Tibial nerve (tissue), 4 donors: Measurements from ENCODE around the gene TMBIM6. TPM values are rescaled to one million over a fixed set of nuclear protein-coding genes. Genes with fewer than 3 reads are reported as not detected.
A peak's percentile ranks its signal among the peaks of the same experiment; 100 is the strongest.

Experiments used
- DNase-seq, 2 donors: peaks; one replicate each; pipeline ENCODE4 v3.0.0-alpha.2; 2019; ENCODE audit warnings: low spot score in 2 of 2
- H3K27ac ChIP-seq, 4 donors: fragments of 200-600 bp; sonication (generic) in 3 of 4; one replicate each; pipeline ENCODE4 v1.5.1; 2017 to 2019; ENCODE audit warnings: mild to moderate bottlenecking in 1 of 4
- H3K27me3 ChIP-seq, 2 donors: fragments of 200-600 bp; sonication (generic) in 1 of 2; one replicate each; pipeline versions ENCODE4 v1.5.1 to v1.6.0; 2017 to 2019
- H3K36me3 ChIP-seq, 3 donors: fragments of 200-600 bp; sonication (generic); one replicate each; pipeline ENCODE4 v1.5.1; 2018 to 2019
- H3K4me1 ChIP-seq, 4 donors: fragments of 200-600 bp; sonication (generic) in 3 of 4; one replicate each; pipeline ENCODE4 v1.5.1; 2017 to 2019
- H3K4me3 ChIP-seq, 4 donors: fragments of 200-600 bp; sonication (generic) in 3 of 4; one replicate each; pipeline ENCODE4 v1.5.1; 2017 to 2019; ENCODE audit warnings: mild to moderate bottlenecking in 1 of 4, moderate library complexity in 1 of 4
- H3K9me3 ChIP-seq, 4 donors: fragments of 200-600 bp; sonication (generic) in 3 of 4; one replicate each; pipeline ENCODE4 v1.5.1; 2017 to 2019
- EP300 ChIP-seq, 2 donors: sonication (generic); formaldehyde crosslinking; IDR thresholded peaks; one replicate each; pipeline ENCODE4 v1.6.1; 2017; ENCODE audit warnings: antibody characterized with exemption in 2 of 2, mild to moderate bottlenecking in 1 of 2
- POLR2A ChIP-seq, 2 donors: fragments of 450-650 bp; IDR thresholded peaks; one replicate each; pipeline ENCODE4 v1.6.1; 2017; ENCODE audit warnings: antibody characterized with exemption in 2 of 2, mild to moderate bottlenecking in 2 of 2, moderate library complexity in 2 of 2
- WGBS, 2 donors: methylation state at CpG; one replicate each; pipeline ENCODE4 v1.1.5; 2018; 5-methylcytosine and 5-hydroxymethylcytosine counted together
- total RNA-seq, 4 donors: library from RNA; depleted of rRNA; stranded (reverse); fragments of >200 nt; gene quantifications; one replicate each; pipeline ENCODE4 v1.1.0, GENCODE V29; 2016
- TF ChIP-seq, protein P1 (sequence below), 5 experiments: fragments of 200-600 bp in 3 of 5; fragments of 450-650 bp in 2 of 5; sonication (generic) in 3 of 5; IDR thresholded peaks; one replicate each; pipeline ENCODE4 v1.5.1; 2016 to 2019; ENCODE audit warnings: antibody characterized with exemption in 5 of 5, mild to moderate bottlenecking in 3 of 5, moderate library complexity in 2 of 5

TMBIM6 gene
- total RNA-seq, 4 donors from 2014 or later, result 284 to 404 (median 325) TPM

DNA sequence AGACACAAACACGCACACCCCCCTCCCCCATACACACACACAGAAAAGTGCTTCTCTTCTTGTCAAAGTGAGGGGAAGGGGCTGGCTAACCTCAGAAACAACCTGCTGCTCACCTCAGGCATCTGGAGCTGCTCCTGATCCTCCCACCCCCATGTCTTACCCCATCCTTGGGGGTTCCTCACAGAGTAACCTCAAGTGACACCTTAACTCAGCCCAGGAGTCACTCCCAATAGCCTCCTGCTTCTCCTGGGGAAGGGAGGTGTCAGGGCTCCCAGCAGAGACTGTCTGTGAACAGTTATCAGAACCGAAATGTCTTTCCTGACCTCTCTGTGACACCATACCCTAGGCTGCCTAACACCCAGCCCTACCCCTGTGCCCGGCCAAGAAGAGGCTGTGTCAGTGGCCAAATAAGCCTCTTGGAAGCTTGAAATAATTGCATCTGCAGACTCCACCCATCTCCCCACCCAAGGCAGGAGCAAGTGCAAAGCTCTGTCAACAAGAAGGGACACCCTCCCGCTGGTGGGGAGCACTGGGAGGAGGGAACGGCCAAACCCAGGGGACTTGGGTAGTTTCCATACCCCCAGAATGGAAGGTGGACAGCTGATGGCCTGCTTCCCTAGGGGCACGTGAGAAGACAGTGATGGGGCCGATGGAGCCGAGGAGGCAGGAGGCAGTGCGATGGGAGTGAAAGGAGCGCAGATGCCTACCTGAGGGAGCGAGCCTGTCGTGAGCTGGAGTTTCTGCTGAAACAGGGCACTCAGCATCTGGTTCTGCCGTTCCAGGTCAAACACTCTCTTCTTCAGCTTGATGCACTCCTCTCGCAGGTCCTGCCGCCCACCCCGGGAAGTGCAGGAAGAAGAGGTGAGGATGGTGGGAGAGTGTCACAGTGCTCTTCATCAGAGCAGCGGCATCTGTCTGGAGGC, 60.0 kb downstream of the TMBIM6 start:
- Histone ChIP-seq H3K9me3 (no peaks in the 10 kb centered on the region), H3K4me1 (peaks cover 0 to 41% (median 5%) of the 10 kb centered on the region in 4 donors), H3K36me3 (peaks cover 0 to 100% (median 17%) of the 10 kb centered on the region in 3 donors), H3K27ac (no peak overlapping the region), H3K4me3 (no peak overlapping the region), H3K27me3 (no peaks in the 10 kb centered on the region)
- WGBS, 2 donors, result 79 to 83% methylated on average over 17 of the region's 17 CpGs
- TF ChIP-seq, protein P1, sequence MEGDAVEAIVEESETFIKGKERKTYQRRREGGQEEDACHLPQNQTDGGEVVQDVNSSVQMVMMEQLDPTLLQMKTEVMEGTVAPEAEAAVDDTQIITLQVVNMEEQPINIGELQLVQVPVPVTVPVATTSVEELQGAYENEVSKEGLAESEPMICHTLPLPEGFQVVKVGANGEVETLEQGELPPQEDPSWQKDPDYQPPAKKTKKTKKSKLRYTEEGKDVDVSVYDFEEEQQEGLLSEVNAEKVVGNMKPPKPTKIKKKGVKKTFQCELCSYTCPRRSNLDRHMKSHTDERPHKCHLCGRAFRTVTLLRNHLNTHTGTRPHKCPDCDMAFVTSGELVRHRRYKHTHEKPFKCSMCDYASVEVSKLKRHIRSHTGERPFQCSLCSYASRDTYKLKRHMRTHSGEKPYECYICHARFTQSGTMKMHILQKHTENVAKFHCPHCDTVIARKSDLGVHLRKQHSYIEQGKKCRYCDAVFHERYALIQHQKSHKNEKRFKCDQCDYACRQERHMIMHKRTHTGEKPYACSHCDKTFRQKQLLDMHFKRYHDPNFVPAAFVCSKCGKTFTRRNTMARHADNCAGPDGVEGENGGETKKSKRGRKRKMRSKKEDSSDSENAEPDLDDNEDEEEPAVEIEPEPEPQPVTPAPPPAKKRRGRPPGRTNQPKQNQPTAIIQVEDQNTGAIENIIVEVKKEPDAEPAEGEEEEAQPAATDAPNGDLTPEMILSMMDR (IDR thresholded peaks at IDR 0.05), result no peak
- TF ChIP-seq EP300 (IDR thresholded peaks at IDR 0.05) (no peak), POLR2A (IDR thresholded peaks at IDR 0.05) (no peak)
- no peak for DNase-seq

DNA sequence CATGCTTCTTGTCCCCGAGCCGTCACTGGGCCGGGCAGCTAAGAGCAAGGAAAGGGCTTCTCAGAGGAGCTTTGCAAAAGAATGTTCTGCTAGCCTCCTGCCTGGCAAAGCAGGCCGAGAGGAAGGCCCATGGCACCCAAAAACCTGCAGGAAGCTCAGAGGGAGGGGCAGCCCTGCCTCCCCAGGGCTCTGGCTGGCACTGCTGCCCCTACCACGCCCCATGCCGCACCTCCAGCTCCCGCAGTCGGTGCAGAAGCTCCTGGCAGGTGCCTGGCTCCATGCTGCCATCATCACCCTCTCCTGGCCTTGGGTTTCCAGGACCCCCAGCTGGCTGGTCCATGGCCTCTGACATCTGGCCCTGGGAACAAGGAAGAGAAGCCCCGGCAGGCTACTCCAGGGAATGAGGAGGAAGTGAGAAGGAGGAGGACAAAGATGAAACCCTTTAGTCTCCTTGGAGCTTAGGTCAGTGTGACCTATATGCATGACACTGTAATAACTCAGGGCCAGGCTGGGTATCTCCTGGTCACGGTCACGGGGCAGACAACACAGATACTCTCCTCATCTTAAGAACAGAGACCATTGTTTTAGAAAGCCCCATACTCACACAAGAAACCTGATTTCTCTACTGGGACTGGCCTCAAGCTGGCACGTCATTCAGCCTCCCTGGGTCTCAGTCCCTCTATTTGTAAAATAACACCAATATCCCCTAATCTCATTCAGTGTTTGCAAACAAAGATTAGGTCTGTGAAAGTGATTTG, 62.5 kb downstream of the TMBIM6 start:
- TF ChIP-seq POLR2A (IDR thresholded peaks at IDR 0.05), result no peak
- peaks cover 0 to 76% (median 10%) of the 10 kb centered on the region in 3 donors for H3K36me3 ChIP-seq
- H3K4me1 ChIP-seq, result peaks cover 0 to 54% (median 21%) of the 10 kb centered on the region in 4 donors
- no peak for DNase-seq
- H3K27me3 ChIP-seq, result no peaks in the 10 kb centered on the region
- no peak overlapping the region for H3K4me3 ChIP-seq
- no peaks in the 10 kb centered on the region for H3K9me3 ChIP-seq
- WGBS, 2 donors, result 76 to 78% methylated on average over 8 to 11 of the region's 12 CpGs
- no peak overlapping the region for H3K27ac ChIP-seq

DNA sequence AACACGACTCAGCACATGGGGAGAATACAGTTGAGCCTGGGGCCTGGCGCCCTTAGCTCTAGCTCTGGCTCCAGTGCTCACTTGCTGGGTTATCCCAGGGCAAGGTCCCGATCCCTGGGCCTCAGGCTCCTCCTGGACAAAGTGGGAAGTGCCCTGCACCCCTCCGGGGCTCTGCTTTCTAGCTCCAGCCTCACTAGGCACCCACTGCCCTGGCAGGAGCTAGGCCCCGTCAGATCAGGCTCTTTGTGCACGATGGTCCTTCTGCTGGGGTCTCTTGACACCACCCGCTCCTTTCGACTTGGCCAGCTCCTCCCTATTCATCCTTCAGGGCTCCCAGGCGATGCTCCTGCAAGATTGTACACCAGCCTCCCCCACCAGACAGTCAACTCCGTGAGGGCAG, 63.5 kb downstream of the TMBIM6 start:
- H3K4me1 ChIP-seq, result peaks cover 0 to 63% (median 29%) of the 10 kb centered on the region in 4 donors
- no peaks in the 10 kb centered on the region for H3K9me3 ChIP-seq
- no peak overlapping the region for H3K4me3 ChIP-seq
- no peak for DNase-seq
- TF ChIP-seq EP300 (IDR thresholded peaks at IDR 0.05), result no peak
- TF ChIP-seq, protein P1 (IDR thresholded peaks at IDR 0.05), result no peak
- no peak for TF ChIP-seq POLR2A (IDR thresholded peaks at IDR 0.05)
- H3K36me3 ChIP-seq, result peaks cover 0 to 67% (median 10%) of the 10 kb centered on the region in 3 donors
- H3K27me3 ChIP-seq, result no peaks in the 10 kb centered on the region
- no peak overlapping the region for H3K27ac ChIP-seq
- 90 to 91% methylated on average over 10 of the region's 10 CpGs for WGBS, 2 donors

DNA sequence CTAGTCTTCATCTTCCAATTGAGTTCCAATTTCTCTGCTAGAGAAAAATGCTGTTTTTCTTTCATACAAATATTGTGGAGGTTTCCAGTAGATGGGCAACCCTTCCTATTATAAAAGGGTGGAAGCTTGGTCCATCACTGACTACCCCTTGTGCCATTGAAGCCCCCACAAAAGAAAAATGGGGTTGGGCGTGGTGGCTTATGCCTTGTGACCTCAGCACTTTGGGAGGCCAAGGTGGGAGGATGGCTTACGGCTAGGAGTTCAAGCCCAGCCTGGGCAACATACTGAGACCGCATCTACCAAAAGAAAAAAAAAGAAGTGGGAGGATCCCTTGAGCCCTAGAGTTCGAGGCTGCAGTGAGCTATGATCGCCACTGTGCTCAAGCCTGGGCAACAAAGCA, 64.1 kb downstream of the TMBIM6 start:
- no peaks in the 10 kb centered on the region for H3K27me3 ChIP-seq
- H3K36me3 ChIP-seq, result peaks cover 0 to 61% (median 10%) of the 10 kb centered on the region in 3 donors
- DNase-seq, result no peak
- no peak overlapping the region for H3K27ac ChIP-seq
- WGBS, 2 donors, result 80 to 87% methylated on average over 5 of the region's 5 CpGs
- H3K4me1 ChIP-seq, result peaks cover 0 to 69% (median 35%) of the 10 kb centered on the region in 4 donors
- no peak for TF ChIP-seq POLR2A (IDR thresholded peaks at IDR 0.05)
- TF ChIP-seq, protein P1 (IDR thresholded peaks at IDR 0.05), result no peak
- TF ChIP-seq EP300 (IDR thresholded peaks at IDR 0.05), result no peak
- no peaks in the 10 kb centered on the region for H3K9me3 ChIP-seq
- no peak overlapping the region for H3K4me3 ChIP-seq

DNA sequence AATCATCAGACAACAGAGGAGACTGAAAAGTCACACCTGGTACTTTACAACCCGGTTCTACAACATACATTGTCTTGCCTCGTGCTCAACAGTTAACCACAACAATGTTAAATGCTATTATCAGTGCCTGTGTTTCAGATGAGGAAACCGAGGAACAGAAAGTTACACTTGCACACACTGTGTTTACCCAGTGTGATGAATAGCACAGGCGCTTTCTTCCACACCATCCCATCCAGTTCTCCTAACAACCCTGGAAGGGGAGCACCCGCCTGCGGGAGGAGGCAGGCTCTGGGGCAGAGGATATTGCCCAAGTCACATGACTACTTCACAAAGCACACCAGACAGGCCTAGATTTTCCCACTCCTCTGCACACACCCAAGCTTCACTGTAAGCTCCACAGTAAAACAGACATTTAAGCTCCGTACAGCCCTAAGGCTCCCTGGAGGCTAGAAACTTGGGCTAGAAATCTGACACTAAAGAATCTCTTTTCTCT, 65.0 kb downstream of the TMBIM6 start:
- Histone ChIP-seq H3K9me3 (no peaks in the 10 kb centered on the region), H3K27me3 (no peaks in the 10 kb centered on the region), H3K4me3 (no peak overlapping the region), H3K4me1 (peaks cover 0 to 72% (median 42%) of the 10 kb centered on the region in 4 donors), H3K36me3 (peaks cover 0 to 51% (median 10%) of the 10 kb centered on the region in 3 donors), H3K27ac (peak overlapping the region in 2 of 4 donors; percentile 91 to 96)
- TF ChIP-seq, protein P1 (IDR thresholded peaks at IDR 0.05), result no peak
- TF ChIP-seq POLR2A (IDR thresholded peaks at IDR 0.05), result no peak
- TF ChIP-seq EP300 (IDR thresholded peaks at IDR 0.05), result no peak
- no peak for DNase-seq
- 75 to 77% methylated on average over 7 of the region's 7 CpGs for WGBS, 2 donors
